Spleen (tissue), 7 donors: ENCODE measurements around the gene FERMT3.

ENCODE experiments used
- CTCF ChIP-seq, 11 experiments: fragments of 200-600 bp in 7 of 11; fragments of 450-650 bp in 4 of 11; sonication (generic) in 4 of 11; IDR thresholded peaks in 8 of 11; conservative IDR thresholded peaks in 3 of 11; 1 replicate in 7 of 11; 2 replicates in 4 of 11; pipeline versions ENCODE4 v1.4.0 to v1.8.0; 2016 to 2021; ENCODE audit warnings: antibody characterized with exemption in 11 of 11, inconsistent platforms in 4 of 11, mild to moderate bottlenecking in 1 of 11
- POLR2A ChIP-seq, 3 donors: fragments of 450-650 bp; IDR thresholded peaks; one replicate each; pipeline ENCODE4 v1.5.1; 2017; ENCODE audit warnings: antibody characterized with exemption in 3 of 3, mild to moderate bottlenecking in 1 of 3
- POLR2AphosphoS5 ChIP-seq, 3 donors: sonication (generic); formaldehyde crosslinking; IDR thresholded peaks; one replicate each; pipeline ENCODE4 v1.5.1; 2017; ENCODE audit warnings: antibody characterized with exemption in 3 of 3
- donor health status: DM: no; HTN: no; CAD: no; lungs with moderate emphysema.
- donor health status: DM: no; HTN: no; CAD: no.
- donor health status: DM: no; HTN: no; CAD: no.

GRCh38 chr11:64230985-64231365 lies 24.5 kb downstream of the FERMT3 start:
- TF ChIP-seq CTCF (IDR thresholded peaks at IDR 0.05 in 8 of 11, conservative IDR thresholded peaks at IDR 0.05 in 3 of 11) (no peak), POLR2AphosphoS5 (IDR thresholded peaks at IDR 0.05) (no peak), POLR2A (IDR thresholded peaks at IDR 0.05) (no peak)
